ENCODE data around the gene APOL2.
"Not testable (repeated sequence)": the region's sequence is repeated elsewhere in the genome, so short reads cannot be mapped to it uniquely, and the experiment has no call there.

Gene APOL2

DNA sequence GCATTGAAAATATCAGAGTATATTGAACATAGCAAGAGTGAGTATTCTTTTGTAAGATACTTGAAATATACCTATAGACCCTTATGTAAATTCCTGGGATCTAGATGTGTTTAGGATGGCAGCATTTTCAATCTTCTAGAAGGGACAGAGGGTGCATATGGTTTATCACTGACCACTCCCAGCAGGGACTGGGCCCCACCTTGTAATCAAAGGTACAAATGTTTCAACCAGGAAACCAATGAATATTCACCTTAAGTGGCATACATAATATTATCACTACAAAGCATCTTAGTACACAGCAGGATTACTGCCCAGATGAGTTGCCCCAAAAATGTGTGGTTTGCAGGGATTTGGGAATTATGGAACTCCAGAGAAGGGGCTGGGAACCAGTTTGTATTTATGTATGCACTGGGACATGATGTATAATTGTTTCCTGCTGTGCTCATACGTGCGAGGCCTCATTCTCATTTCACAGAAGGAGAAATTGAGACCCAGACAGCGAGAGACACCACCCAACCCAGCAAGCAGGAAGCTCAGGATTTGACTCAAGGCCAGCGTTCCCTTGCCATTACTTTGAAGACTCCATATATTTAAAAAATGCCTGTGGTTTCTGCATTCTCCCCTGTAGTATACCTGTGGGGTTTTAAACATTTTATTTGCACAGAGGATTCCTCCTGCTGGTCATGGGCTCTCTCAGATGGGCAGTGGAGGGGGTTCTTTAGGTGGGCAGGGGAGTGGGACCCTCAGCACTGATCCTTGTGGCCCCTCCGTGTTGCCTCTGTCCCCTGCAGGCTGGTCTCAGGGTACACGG, 42.9 kb downstream of the APOL2 start:
- no peak for DNase-seq

DNA sequence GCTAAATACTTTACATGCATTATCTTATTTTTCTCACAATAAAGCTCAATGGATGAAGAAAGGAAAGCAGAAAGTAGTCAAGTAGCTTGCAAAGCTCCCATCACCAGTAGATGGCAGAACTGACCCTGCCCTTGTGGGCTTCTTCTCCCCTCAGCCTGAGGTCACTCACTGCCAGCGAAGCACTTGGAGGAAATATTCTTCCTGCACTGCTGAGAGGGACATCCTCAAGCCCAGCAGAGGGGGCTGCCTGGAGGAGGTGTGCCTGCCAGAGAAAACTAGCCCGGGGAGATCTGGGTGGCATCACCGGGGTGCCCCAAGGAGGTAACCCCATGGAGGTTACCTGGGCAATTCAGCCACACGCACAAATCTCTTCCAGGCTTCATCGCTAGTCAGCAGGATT, 44.4 kb downstream of the APOL2 start:
- DNase-seq: peak; percentile 20

DNA sequence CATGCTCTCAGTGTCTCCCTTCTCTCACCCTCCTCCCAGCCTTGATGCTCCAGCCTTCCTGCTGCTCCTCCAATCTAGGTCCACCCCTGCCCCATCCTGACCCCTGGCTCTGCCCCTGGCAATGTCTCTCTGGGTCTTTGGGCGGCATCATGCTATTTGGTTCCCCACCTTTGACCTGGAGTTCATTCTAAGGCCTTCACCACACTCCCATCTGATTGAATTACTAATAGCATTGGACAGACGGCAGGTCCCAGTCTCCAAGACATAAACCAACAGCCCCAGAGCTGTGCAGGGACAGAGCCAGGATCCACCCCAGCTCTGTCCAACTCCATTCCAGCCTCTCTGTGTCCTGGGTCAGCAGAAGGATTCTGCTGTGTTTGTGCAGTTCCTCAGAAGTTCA, 44.9 kb downstream of the APOL2 start:
- DNase-seq: no peak

DNA sequence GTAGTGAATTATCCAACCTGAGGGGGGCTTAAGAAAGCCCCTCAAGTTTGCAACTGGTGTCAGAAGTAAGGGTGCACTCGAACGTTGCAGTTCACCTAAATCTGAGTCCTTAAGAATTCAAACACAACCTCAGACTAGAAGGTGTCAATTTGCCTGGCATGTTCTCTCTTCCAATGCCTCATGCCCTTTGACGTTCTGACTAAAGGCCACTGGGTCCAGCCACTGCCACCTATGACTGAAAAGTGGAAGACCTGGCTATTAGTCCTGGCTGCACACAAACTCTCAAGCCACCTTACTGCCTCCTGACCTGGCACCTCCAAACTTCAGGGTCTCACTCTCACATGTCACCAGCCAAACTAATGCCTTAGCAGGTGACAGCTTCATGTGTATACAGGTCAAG, 45.8 kb downstream of the APOL2 start:
- no peak for DNase-seq

DNA sequence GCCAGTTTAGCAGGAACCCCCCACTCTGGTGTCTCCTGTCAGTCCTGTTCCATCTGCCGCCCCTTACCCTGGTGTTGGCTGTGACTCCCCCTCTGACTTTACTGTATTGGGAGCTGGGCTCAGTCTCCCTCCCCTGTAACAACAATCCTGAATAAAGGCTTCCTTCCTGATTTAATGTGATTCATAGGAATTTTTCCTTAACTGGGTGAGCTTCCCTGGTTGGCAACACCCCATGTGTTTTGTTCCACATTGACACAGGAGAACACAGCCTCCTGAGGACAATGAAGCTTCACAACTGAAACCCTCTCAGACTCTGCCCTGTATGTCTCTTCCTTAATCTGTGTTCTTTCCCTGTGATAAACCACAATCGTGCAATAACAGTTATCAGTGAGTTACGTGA, 46.2 kb downstream of the APOL2 start:
- no peak for DNase-seq

DNA sequence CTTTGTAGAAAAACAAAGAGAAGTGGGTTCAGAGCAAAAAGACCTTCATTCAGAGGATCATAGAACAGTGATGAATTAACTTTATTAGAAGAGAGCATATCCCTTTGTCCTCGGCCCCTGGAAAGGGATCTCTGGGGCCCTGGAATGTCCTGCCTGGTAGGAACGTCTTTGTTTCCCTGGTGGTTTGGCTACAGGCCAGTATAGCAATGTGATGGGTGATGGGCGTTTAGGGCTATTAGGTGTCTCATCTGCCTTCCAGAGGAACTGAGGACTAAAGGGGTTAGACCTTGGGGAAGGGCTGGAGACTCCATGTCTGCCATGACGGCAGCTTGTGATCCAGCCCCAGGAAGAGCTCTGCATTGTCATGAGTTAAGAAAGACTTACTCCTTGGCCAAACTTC, 46.8 kb downstream of the APOL2 start:
- no peak for DNase-seq

DNA sequence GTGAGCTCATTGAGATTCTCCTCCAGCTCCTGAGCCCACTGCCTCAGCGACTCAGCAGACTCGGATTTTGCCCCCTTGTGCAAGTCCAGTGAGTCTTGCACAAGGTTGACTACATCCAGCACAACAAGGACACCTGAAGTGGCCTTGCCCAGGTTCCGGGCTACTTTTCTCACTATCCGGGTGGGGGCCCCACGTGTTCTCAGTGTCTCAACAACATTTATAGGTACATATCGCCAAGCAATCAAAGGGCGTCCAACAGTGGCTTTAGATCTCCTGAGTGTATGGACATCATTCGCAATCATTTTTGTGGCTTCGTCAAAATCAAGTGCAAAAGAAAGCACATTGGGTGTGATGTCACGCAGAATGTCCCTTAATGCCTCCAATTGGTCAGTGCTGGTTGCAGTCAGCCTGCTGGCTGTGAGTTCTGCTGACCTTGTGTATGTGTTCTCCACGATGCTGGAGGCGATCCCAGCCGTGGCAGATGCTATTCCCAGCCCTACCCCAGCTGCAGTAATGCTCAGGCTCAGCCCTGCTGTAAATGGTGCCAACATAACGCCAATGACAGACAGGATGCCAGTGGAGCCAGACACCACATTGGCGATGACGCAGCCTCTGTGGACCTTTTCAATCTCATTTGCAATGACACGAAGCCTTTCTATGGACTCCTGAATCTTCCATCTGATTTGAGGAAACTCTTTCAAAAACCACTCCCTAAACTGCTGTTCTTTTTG, 48.1 kb downstream of the APOL2 start:
- no peak for DNase-seq

DNA sequence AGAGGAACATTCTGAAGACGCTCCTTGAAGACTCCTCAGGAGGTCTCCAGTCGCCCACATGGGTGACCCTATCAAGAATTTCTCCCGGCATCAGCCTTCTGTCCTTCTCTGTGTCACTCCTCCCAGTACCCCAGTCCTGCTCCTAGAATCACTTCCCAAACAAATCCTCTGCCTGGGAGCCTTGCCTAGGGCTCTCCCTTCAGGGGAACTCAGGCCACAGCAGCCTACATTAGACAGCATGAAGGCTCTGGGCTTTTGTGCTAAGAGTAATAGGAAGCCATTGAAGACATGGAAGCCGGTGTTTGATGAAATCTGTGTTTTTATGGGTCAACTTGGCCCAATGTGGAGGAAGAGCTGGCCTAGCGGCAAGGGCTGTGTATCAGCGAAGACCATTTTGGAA, 51.5 kb downstream of the APOL2 start:
- DNase-seq: not testable (repeated sequence)

DNA sequence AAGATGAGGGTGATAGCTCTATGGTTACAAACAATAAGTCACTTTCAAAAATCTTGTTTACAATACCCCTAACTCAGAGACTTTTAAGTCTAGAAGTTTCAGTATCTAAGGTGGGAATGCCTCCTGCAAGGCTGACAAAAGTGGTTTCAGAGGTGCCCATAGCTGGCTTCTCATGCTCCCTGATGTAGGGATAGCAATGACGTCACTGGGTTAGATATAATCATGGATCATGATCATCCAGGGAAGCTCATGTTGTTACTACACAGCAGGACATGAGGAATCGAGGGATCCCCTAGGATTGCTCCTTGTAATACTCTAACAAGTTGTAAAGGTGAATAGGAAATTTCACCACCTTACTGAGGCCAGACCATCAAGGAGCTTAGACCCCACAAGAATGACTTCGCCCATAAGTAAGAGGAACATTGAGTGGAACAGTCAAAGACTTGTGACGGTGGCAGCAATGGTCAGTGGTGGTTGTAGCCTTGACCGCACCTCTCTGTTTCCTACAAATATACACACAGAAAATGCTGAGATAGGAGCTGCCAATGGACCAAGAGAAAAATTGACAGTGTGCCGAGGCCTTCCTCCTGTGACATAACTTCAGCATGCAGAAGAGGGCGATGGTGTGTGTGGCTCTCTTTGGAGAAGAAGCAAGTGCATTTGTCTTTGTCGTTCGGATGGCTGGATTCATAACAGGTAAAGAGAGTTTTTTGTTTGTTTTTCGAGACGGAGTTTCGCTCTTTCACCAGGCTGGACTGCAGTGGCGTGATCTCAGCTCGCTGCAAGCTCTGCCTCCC, 53.3 kb downstream of the APOL2 start:
- no peak for DNase-seq

DNA sequence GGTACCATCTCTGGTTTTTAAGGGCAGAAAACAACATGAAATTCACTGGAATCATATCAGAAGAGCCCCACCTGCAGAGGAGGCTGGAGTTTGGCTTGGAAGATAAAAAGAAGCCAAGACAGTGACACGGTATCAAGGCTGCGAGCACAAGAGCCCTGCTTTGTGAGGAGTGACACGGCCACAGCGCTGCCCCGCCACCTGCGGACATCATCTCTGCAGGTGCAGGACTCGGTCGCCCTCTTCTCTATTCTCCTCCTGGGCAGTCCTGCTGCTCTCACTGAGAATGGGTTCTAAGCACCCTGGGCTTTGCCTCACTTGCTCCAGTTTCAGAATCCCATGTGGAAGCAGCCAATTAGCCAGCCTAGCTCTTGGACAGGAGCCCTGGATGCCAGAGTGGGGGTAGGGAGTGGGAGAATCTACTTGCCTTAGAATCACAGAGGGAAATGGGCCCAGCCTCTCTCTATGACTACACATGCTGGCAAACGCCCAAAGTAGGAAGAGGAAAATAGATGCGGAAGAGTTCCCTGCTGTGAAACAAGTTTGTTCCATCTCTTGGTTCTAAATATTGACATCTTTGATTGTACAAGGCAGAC, 54.8 kb downstream of the APOL2 start:
- no peak for DNase-seq

DNA sequence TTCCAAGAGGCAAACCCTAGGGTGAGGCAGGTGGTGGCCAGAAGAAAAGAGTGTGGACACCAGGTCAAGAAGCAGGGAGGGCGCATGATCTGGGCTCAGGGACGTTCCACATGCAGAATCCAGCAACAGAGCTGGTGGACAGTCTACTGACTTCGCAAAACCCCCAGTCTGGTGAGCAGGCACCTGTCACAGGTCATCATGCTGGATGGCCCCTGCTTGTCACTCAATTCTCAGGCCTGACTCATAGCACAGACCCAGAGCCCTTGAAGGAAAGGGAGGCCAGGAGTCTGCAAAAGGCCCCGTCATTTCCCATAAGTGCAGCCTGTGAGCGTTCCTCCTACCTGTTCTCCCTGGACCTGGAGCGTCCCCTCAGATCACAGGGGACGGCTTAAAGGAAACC, 55.9 kb downstream of the APOL2 start:
- no peak for DNase-seq

DNA sequence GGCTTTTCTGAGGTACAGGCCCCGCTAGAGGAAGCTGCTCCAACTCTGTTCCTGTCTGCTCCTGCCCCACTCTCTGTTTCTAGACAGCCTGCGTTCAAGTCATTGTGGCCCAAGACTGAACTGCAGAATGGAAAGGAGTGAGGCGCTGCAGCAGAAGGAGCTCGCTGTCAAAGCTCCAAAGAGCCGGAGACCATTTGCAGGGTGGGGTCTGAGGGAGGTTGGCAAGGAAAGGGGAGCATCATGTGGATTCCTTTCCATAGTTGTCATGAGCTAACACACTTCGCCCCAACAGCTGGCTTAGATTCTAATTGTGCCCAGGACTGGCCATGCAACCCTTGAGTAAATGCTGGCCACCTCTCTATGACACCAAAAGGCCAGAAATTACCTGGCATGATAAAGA, 56.5 kb downstream of the APOL2 start:
- DNase-seq: no peak

DNA sequence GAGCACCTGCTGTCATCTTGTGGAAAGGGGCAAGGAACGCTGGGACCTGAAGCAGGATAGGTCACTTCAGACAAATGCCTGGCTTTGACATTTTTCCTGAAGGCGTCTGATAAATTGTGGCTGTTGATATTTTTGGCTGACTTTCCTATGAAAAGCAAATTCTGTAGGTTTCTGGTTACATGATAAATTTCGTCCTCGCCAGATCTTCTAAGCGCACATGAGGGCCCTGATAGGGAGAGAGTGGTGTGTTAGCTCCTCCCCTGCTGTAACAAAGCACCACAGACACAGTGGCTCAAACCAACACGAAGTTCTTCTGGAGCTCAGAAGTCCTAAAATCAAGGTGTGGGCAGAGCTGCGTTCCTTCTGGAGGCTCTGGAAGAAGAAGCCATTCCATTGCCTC, 57.3 kb downstream of the APOL2 start:
- DNase-seq: no peak

DNA sequence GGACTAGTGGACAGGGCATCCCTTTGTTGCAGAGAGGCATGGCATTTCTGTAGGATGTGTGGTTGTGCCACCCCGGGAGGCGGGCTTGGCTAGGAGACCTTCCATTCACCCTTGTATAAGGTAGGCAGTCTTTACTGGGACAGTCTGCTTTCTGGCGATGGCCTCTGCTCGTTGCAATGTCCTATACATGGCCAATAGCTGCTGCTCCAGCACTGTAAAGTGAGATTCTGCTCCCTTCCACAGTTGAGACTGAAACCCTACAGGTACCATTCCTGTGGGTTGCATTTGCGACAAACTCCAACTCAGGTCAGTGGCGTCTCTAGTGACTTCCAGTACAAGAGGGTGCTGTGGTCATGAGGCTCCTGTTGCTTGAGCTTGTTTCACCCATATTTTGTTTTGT, 58.4 kb downstream of the APOL2 start:
- no peak for DNase-seq

DNA sequence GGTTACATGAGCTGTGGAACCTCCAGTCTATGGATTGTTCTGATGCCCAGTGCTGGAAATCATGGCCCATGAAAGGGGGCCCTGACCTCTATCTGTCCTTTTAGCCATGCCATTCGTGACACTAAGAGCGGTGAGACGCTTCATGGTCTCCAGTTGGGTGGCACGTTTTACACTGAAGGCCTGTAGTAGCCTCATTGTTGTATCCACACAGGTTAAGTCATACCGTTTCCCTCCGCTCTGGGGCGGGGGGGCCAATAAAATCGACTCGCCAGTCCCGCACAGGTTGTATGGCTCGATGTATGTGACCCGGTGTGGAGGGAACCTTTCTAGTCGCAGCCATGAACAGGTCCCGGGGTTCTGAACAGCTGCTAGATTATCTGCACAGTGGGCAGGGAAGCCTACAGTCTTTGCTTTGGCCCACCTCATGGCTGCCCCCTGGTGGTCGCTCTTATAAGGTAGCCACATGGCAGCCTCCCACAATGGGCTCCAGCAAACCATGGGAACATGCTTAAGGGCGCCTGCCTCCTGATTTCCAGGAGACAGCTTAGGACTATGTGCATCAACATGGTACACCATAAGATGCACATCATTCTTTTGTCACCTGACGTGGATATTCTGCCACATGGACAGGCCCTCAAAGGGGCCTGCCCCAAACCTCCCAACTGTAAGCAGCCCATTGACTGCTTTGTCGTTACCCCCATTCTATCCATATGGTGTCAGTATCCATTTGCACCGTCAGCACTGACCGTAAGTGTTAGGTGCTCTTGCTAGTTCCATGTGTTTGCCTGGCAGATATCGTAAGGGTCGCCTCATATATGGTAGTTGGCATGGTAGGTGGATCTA, 59.1 kb downstream of the APOL2 start:
- DNase-seq: peak; percentile 19

DNA sequence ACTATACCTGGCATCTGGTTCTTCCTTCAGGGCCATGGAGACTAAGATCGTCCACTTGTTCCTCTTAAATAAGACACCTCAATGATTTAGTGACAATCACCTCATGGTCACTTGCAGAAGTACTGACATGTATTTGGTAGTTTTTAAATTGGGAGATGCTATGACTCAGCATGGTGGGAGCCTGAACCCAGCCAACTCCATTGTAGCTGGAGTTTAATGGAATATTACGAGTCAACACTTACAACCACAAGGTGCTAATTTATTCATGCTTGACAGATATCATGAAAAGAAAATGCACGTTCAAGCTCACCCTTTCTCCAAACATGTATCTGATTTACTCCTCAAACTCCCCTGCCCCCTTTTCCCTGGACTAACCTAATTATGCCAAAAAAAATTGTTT, 62.2 kb downstream of the APOL2 start:
- DNase-seq: no peak
